Muscle layer of duodenum (tissue), 2 donors: ENCODE measurements around the gene RBBP8NL.

Experiments used
- H3K27ac ChIP-seq: one replicate; pipeline ENCODE4 v1.7.0; 2013; ENCODE audit warnings: mild to moderate bottlenecking, low read length
- H3K27me3 ChIP-seq: one replicate; pipeline ENCODE4 v1.7.0; 2013; ENCODE audit warnings: low read depth, mild to moderate bottlenecking, control low read depth, low read length
- H3K36me3 ChIP-seq, 2 donors: one replicate each; pipeline ENCODE4 v1.7.0; 2013; ENCODE audit warnings: low read length in 2 of 2, control low read depth in 1 of 2, mild to moderate bottlenecking in 1 of 2; ENCODE audit not compliant: insufficient read depth in 2 of 2, control insufficient read depth in 1 of 2
- H3K4me1 ChIP-seq, 2 donors: one replicate each; pipeline ENCODE4 v1.7.0; 2013; ENCODE audit warnings: low read length in 2 of 2, mild to moderate bottlenecking in 2 of 2, control low read depth in 1 of 2, moderate library complexity in 1 of 2; ENCODE audit not compliant: insufficient read depth in 2 of 2, control insufficient read depth in 1 of 2
- H3K4me3 ChIP-seq, 2 donors: one replicate each; pipeline ENCODE4 v1.7.0; 2013; ENCODE audit warnings: low read length in 2 of 2, low read depth in 1 of 2, mild to moderate bottlenecking in 1 of 2
- H3K9me3 ChIP-seq, 2 donors: one replicate each; pipeline ENCODE4 v1.7.0; 2013; ENCODE audit warnings: low read length in 2 of 2, control low read depth in 1 of 2, mild to moderate bottlenecking in 1 of 2; ENCODE audit not compliant: control insufficient read depth in 1 of 2
- donor health status: healthy.

RBBP8NL gene

GRCh38 chr20:62416651-62417637, 10.4 kb downstream of the RBBP8NL start:
- Histone ChIP-seq H3K4me3 (no peak overlapping the region), H3K36me3 (no peaks in the 10 kb centered on the region)

GRCh38 chr20:62415354-62416111, 11.8 kb downstream of the RBBP8NL start:
- no peaks in the 10 kb centered on the region for H3K27me3 ChIP-seq
- no peak overlapping the region for H3K4me3 ChIP-seq
- no peak overlapping the region for H3K27ac ChIP-seq
- no peaks in the 10 kb centered on the region for H3K4me1 ChIP-seq
- H3K9me3 ChIP-seq = no peaks in the 10 kb centered on the region
- H3K36me3 ChIP-seq = no peaks in the 10 kb centered on the region

More at GRCh38 chr20:62416651-62417637, 10.4 kb downstream of the RBBP8NL start:
- H3K27ac ChIP-seq = no peak overlapping the region
- no peaks in the 10 kb centered on the region for H3K4me1 ChIP-seq
- no peaks in the 10 kb centered on the region for H3K9me3 ChIP-seq
- H3K27me3 ChIP-seq = no peaks in the 10 kb centered on the region

- Histone ChIP-seq H3K36me3 (no peaks in the 10 kb centered on the region), H3K4me1 (peaks cover 0 to 11% of the 10 kb centered on the region in 2 donors), H3K4me3 (no peak overlapping the region), H3K27me3 (no peaks in the 10 kb centered on the region), H3K9me3 (no peaks in the 10 kb centered on the region), H3K27ac (no peak overlapping the region)
Measured at GRCh38 chr20:62413896-62414481, 13.3 kb downstream of the RBBP8NL start.

GRCh38 chr20:62413025-62413570, 14.2 kb downstream of the RBBP8NL start:
- H3K4me1 ChIP-seq = peaks cover 0 to 11% of the 10 kb centered on the region in 2 donors
- H3K27me3 ChIP-seq = no peaks in the 10 kb centered on the region
- H3K9me3 ChIP-seq = no peaks in the 10 kb centered on the region
- H3K36me3 ChIP-seq = no peaks in the 10 kb centered on the region
- H3K27ac ChIP-seq = no peak overlapping the region
- no peak overlapping the region for H3K4me3 ChIP-seq

- peaks cover 0 to 15% of the 10 kb centered on the region in 2 donors for H3K4me1 ChIP-seq
- H3K27ac ChIP-seq = peak overlapping the region; percentile 69
- H3K4me3 ChIP-seq = no peak overlapping the region
Measured at GRCh38 chr20:62412194-62413024, 14.9 kb downstream of the RBBP8NL start.

GRCh38 chr20:62411479-62412193, 15.7 kb downstream of the RBBP8NL start:
- peaks cover 0 to 17% of the 10 kb centered on the region in 2 donors for H3K4me1 ChIP-seq
- no peaks in the 10 kb centered on the region for H3K27me3 ChIP-seq
- no peaks in the 10 kb centered on the region for H3K9me3 ChIP-seq
- H3K36me3 ChIP-seq = no peaks in the 10 kb centered on the region
- peak overlapping the region; percentile 69 for H3K27ac ChIP-seq
- peak overlapping the region in 1 of 2 donors; percentile 11 for H3K4me3 ChIP-seq

More at GRCh38 chr20:62412194-62413024, 14.9 kb downstream of the RBBP8NL start:
- no peaks in the 10 kb centered on the region for H3K9me3 ChIP-seq
- H3K27me3 ChIP-seq = no peaks in the 10 kb centered on the region
- H3K36me3 ChIP-seq = no peaks in the 10 kb centered on the region

GRCh38 chr20:62410746-62411478, 16.4 kb downstream of the RBBP8NL start:
- peaks cover 0 to 25% of the 10 kb centered on the region in 2 donors for H3K4me1 ChIP-seq
- H3K36me3 ChIP-seq = no peaks in the 10 kb centered on the region
- H3K9me3 ChIP-seq = no peaks in the 10 kb centered on the region
- no peaks in the 10 kb centered on the region for H3K27me3 ChIP-seq
- peak overlapping the region in 1 of 2 donors; percentile 11 for H3K4me3 ChIP-seq
- H3K27ac ChIP-seq = no peak overlapping the region

GRCh38 chr20:62409931-62410745, 17.2 kb downstream of the RBBP8NL start:
- no peak overlapping the region for H3K27ac ChIP-seq
- no peak overlapping the region for H3K4me3 ChIP-seq
- H3K27me3 ChIP-seq = no peaks in the 10 kb centered on the region
- H3K36me3 ChIP-seq = no peaks in the 10 kb centered on the region
- peaks cover 0 to 32% of the 10 kb centered on the region in 2 donors for H3K4me1 ChIP-seq
- no peaks in the 10 kb centered on the region for H3K9me3 ChIP-seq
